DND-41 (cell line): ENCODE measurements around the gene CTAGE4.
"Not testable (repeated sequence)": the region's sequence is repeated elsewhere in the genome, so short reads cannot be mapped to it uniquely, and the experiment has no call there.

ENCODE experiments used
- EZH2 ChIP-seq: IDR thresholded peaks from 3 replicates; pipeline ENCODE4 v1.6.1; 2012; ENCODE audit warnings: borderline replicate concordance, low read depth, mild to moderate bottlenecking, moderate library complexity, low read length, inconsistent platforms; ENCODE audit not compliant: severe bottlenecking
- TF ChIP-seq, protein P1 (sequence below): IDR thresholded peaks from 2 replicates; pipeline ENCODE4 v1.5.1; 2012; ENCODE audit warnings: borderline replicate concordance, low read length, moderate library complexity, mild to moderate bottlenecking; ENCODE audit not compliant: poor library complexity, severe bottlenecking; ENCODE audit errors: extremely low read depth

DNA sequence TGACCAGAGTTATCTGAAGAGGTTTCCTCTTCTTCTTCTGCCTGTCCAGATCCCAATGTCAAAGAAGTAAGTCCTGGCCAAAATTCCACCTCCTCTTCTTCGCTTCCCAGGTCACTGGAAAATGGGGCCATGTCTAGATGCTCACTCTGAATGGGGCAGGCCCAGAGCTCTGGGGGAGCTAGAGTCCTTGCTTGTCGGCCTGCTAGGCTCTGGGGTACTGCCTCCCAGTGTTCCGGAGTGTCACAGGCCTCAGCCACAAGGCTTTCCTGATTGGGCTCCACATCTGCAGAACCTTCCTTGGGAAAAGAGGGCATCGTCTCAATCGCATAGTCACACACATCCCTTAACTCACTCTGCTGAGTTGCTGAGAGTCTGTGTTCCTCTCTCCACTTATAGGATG, 4.6 kb downstream of the CTAGE4 start:
- TF ChIP-seq EZH2, result not testable (repeated sequence)
- TF ChIP-seq, protein P1, sequence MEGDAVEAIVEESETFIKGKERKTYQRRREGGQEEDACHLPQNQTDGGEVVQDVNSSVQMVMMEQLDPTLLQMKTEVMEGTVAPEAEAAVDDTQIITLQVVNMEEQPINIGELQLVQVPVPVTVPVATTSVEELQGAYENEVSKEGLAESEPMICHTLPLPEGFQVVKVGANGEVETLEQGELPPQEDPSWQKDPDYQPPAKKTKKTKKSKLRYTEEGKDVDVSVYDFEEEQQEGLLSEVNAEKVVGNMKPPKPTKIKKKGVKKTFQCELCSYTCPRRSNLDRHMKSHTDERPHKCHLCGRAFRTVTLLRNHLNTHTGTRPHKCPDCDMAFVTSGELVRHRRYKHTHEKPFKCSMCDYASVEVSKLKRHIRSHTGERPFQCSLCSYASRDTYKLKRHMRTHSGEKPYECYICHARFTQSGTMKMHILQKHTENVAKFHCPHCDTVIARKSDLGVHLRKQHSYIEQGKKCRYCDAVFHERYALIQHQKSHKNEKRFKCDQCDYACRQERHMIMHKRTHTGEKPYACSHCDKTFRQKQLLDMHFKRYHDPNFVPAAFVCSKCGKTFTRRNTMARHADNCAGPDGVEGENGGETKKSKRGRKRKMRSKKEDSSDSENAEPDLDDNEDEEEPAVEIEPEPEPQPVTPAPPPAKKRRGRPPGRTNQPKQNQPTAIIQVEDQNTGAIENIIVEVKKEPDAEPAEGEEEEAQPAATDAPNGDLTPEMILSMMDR, result not testable (repeated sequence)
